ENCODE results near the gene RPS3A. TPM values are rescaled to one million over a fixed set of nuclear protein-coding genes. Genes with fewer than 3 reads are reported as not detected.
"Not testable (repeated sequence)": the region's sequence is repeated elsewhere in the genome, so short reads cannot be mapped to it uniquely, and the experiment has no call there.

The RPS3A gene
- total RNA-seq, 1 donor: 1,627 TPM

DNA sequence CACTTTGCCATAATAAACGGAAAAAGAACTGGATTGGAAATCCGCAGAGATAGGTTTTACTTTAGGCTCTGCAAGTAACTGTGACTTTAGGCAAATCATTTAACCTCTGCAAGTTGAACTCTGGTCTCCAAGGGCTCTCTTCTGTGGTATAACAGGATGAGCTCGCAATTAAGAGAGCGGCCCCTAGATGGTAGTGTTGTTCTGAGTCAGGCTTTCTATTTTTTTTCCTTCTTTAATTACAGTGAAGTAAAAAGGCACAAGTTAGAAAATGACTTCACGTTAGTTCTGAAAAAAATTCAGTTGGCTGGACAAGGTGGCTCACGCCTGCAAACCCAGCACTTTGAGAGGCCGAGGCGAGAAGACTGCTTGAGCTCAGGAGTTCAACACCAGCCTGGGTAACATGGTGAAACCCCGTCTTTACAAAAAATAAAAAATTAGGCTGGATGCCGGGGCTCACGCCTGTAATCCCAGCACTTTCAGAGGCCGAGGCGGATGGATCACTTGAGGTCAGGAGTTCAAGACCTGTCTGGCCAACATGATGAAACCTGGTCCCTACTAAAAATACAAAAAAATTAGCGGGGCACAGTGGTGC lies 18.0 kb downstream of the RPS3A start:
- DNase-seq (ENCODE audit: insufficient read length, low spot score, missing footprints): peak; percentile 84

GRCh38 chr4:151129796-151130195 lies 30.4 kb downstream of the RPS3A start:
- Histone ChIP-seq H3K27me3 (ENCODE audit: insufficient read depth, low read length) (no peaks in the 10 kb centered on the region), H3K9me3 (ENCODE audit: low read depth, low read length) (no peaks in the 10 kb centered on the region), H3K36me3 (ENCODE audit: insufficient read depth, low read length) (peaks cover 36% of the 10 kb centered on the region), H3K4me2 (ENCODE audit: insufficient read depth, low read length) (no peak overlapping the region), H3K4me1 (ENCODE audit: insufficient read depth, low read length) (no peaks in the 10 kb centered on the region), H3K79me2 (ENCODE audit: insufficient read depth, low read length) (no peaks in the 10 kb centered on the region), H2AFZ (ENCODE audit: low read length) (no peak overlapping the region), H3K4me3 (ENCODE audit: insufficient read depth, low read length) (no peak overlapping the region), H4K20me1 (ENCODE audit: insufficient read depth, low read length) (no peaks in the 10 kb centered on the region), H3K27ac (ENCODE audit: low read depth, low read length) (no peak overlapping the region)
- no peak for DNase-seq (ENCODE audit: insufficient read length, low spot score, missing footprints)
- TF ChIP-seq CTCF (IDR thresholded peaks at IDR 0.05; ENCODE audit: extremely low read depth, low read depth, low read length): no peak

More for the DNA sequence above, 18.0 kb downstream of the RPS3A start:
- Histone ChIP-seq H3K79me2 (ENCODE audit: insufficient read depth, low read length) (no peaks in the 10 kb centered on the region), H3K27ac (ENCODE audit: low read depth, low read length) (no peak overlapping the region), H3K36me3 (ENCODE audit: insufficient read depth, low read length) (peaks cover 24% of the 10 kb centered on the region), H2AFZ (ENCODE audit: low read length) (no peak overlapping the region), H3K4me2 (ENCODE audit: insufficient read depth, low read length) (no peak overlapping the region), H3K4me1 (ENCODE audit: insufficient read depth, low read length) (no peaks in the 10 kb centered on the region), H3K27me3 (ENCODE audit: insufficient read depth, low read length) (no peaks in the 10 kb centered on the region), H3K4me3 (ENCODE audit: insufficient read depth, low read length) (no peak overlapping the region), H3K9me3 (ENCODE audit: low read depth, low read length) (no peaks in the 10 kb centered on the region), H4K20me1 (ENCODE audit: insufficient read depth, low read length) (no peaks in the 10 kb centered on the region)
- peak; percentile 78 for TF ChIP-seq CTCF (IDR thresholded peaks at IDR 0.05; ENCODE audit: extremely low read depth, low read depth, low read length)

DNA sequence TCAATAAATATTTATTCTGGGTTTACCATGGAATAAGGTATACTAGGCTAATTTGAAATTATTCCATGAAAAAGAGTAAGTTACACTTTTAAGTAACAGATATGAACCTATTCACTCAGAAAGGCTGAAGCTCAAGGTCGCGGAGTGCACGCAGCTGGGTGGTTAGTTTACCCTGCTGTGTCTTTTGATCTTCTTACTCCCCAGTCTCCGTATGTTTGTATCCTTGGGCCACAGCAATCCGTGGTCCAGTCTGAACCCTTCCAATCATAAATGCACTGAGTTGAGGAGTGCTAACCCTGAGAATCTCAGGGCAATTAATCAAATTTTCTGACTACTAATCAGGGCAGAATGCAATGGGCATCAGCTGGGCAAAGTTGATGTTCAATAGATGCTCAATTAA lies 33.9 kb downstream of the RPS3A start:
- no peaks in the 10 kb centered on the region for H4K20me1 ChIP-seq (ENCODE audit: insufficient read depth, low read length)
- H3K27me3 ChIP-seq (ENCODE audit: insufficient read depth, low read length): no peaks in the 10 kb centered on the region
- H3K4me3 ChIP-seq (ENCODE audit: insufficient read depth, low read length): no peak overlapping the region
- no peak overlapping the region for H3K4me2 ChIP-seq (ENCODE audit: insufficient read depth, low read length)
- no peaks in the 10 kb centered on the region for H3K79me2 ChIP-seq (ENCODE audit: insufficient read depth, low read length)
- no peaks in the 10 kb centered on the region for H3K4me1 ChIP-seq (ENCODE audit: insufficient read depth, low read length)
- no peak for DNase-seq (ENCODE audit: insufficient read length, low spot score, missing footprints)
- peaks cover 36% of the 10 kb centered on the region for H3K36me3 ChIP-seq (ENCODE audit: insufficient read depth, low read length)
- no peak overlapping the region for H2AFZ ChIP-seq (ENCODE audit: low read length)
- TF ChIP-seq CTCF (IDR thresholded peaks at IDR 0.05; ENCODE audit: extremely low read depth, low read depth, low read length): no peak
- no peak overlapping the region for H3K27ac ChIP-seq (ENCODE audit: low read depth, low read length)
- H3K9me3 ChIP-seq (ENCODE audit: low read depth, low read length): no peaks in the 10 kb centered on the region

DNA sequence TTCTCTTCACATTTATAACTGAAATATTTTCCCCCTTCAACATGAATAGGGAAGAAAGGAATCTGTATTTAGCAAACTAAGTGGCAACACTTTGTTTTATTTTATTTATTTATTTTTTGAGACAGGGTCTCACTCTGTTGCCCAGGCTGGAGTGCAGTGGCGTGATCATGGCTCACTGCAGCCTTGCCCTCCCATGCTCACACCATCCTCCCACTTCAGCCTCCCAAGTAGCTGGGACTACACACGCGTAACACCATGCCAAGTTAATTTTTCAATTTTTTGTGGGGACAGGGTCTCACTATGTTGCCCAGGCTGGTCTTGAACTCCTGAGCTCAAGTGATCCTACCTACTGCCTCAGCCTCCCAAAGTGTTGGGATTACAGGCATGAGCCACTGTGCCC lies 36.6 kb downstream of the RPS3A start:
- peaks cover 38% of the 10 kb centered on the region for H3K36me3 ChIP-seq (ENCODE audit: insufficient read depth, low read length)
- H3K4me1 ChIP-seq (ENCODE audit: insufficient read depth, low read length); H2AFZ ChIP-seq (ENCODE audit: low read length); H3K4me2 ChIP-seq (ENCODE audit: insufficient read depth, low read length); H3K27ac ChIP-seq (ENCODE audit: low read depth, low read length); DNase-seq (ENCODE audit: insufficient read length, low spot score, missing footprints); H4K20me1 ChIP-seq (ENCODE audit: insufficient read depth, low read length); H3K4me3 ChIP-seq (ENCODE audit: insufficient read depth, low read length); H3K27me3 ChIP-seq (ENCODE audit: insufficient read depth, low read length); H3K9me3 ChIP-seq (ENCODE audit: low read depth, low read length); H3K79me2 ChIP-seq (ENCODE audit: insufficient read depth, low read length): not testable (repeated sequence)
